ENCODE measurements around the gene TTLL11. TPM values are rescaled to one million over a fixed set of nuclear protein-coding genes. Genes with fewer than 3 reads are reported as not detected.

Gene TTLL11
- polyA plus RNA-seq, 1 donor from 2014 or later, result 8.0 TPM

GRCh38 chr9:122097679-122098315 is 4.7 kb upstream of the TTLL11 start:
- H4K20me1 ChIP-seq (ENCODE audit: insufficient read depth), result no peaks in the 10 kb centered on the region
- TF ChIP-seq, protein P1, sequence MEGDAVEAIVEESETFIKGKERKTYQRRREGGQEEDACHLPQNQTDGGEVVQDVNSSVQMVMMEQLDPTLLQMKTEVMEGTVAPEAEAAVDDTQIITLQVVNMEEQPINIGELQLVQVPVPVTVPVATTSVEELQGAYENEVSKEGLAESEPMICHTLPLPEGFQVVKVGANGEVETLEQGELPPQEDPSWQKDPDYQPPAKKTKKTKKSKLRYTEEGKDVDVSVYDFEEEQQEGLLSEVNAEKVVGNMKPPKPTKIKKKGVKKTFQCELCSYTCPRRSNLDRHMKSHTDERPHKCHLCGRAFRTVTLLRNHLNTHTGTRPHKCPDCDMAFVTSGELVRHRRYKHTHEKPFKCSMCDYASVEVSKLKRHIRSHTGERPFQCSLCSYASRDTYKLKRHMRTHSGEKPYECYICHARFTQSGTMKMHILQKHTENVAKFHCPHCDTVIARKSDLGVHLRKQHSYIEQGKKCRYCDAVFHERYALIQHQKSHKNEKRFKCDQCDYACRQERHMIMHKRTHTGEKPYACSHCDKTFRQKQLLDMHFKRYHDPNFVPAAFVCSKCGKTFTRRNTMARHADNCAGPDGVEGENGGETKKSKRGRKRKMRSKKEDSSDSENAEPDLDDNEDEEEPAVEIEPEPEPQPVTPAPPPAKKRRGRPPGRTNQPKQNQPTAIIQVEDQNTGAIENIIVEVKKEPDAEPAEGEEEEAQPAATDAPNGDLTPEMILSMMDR (IDR thresholded peaks at IDR 0.05; ENCODE audit: poor library complexity, severe bottlenecking), result no peak
- TF ChIP-seq EZH2 (IDR thresholded peaks at IDR 0.05; ENCODE audit: borderline replicate concordance, insufficient read depth, low read length, poor library complexity, severe bottlenecking) (no peak), SMC3 (conservative IDR thresholded peaks at IDR 0.05; ENCODE audit: poor library complexity) (no peak), EP300 (conservative IDR thresholded peaks at IDR 0.05; ENCODE audit: poor library complexity, severe bottlenecking) (no peak), TAF1 (IDR thresholded peaks at IDR 0.05; ENCODE audit: low read depth) (no peak), POLR2AphosphoS5 (IDR thresholded peaks at IDR 0.05) (no peak), RAD21 (conservative IDR thresholded peaks at IDR 0.05) (no peak), MXI1 (conservative IDR thresholded peaks at IDR 0.05; ENCODE audit: poor library complexity, severe bottlenecking) (no peak)
- TF ChIP-seq, protein P2, sequence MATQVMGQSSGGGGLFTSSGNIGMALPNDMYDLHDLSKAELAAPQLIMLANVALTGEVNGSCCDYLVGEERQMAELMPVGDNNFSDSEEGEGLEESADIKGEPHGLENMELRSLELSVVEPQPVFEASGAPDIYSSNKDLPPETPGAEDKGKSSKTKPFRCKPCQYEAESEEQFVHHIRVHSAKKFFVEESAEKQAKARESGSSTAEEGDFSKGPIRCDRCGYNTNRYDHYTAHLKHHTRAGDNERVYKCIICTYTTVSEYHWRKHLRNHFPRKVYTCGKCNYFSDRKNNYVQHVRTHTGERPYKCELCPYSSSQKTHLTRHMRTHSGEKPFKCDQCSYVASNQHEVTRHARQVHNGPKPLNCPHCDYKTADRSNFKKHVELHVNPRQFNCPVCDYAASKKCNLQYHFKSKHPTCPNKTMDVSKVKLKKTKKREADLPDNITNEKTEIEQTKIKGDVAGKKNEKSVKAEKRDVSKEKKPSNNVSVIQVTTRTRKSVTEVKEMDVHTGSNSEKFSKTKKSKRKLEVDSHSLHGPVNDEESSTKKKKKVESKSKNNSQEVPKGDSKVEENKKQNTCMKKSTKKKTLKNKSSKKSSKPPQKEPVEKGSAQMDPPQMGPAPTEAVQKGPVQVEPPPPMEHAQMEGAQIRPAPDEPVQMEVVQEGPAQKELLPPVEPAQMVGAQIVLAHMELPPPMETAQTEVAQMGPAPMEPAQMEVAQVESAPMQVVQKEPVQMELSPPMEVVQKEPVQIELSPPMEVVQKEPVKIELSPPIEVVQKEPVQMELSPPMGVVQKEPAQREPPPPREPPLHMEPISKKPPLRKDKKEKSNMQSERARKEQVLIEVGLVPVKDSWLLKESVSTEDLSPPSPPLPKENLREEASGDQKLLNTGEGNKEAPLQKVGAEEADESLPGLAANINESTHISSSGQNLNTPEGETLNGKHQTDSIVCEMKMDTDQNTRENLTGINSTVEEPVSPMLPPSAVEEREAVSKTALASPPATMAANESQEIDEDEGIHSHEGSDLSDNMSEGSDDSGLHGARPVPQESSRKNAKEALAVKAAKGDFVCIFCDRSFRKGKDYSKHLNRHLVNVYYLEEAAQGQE (IDR thresholded peaks at IDR 0.05; ENCODE audit: borderline replicate concordance), result no peak

DNA sequence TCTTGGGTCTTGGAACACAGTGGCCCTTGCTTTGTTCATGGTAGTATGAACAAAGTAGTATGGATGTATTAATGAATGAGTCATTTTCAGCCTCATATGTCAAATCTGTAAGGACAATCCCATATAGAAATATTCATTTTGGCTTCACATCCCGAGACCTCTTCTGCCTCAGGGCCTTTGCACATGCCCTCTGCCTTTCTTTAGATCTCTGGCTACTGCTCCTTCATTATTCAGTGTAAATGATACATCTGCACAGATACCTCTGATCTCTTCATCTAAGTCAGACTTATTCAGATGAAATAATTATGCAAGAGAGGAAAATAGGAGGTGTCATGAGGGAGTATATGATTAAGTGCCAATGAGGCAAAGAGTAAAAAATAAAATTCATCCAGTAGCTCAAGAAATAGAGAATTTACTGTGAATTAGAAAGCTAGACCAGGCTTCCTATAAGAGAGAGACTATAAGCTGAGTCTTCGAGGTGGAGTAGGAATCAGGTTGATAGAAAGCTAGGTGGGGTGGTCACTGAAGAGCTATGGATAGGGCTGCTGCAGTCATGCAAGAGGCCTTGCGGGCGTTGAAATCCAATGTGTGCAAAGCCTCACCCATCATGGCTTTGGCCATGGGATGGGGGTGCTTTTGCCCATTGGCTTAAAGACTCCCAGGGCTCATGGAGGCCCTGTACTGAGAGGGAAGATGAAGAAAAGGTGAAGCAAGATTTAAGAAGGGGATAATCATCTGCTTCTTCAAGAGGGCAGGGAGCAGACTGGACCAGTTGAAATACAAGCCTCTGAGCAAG is 3.7 kb upstream of the TTLL11 start:
- TF ChIP-seq SMC3 (conservative IDR thresholded peaks at IDR 0.05; ENCODE audit: poor library complexity) (no peak), EP300 (conservative IDR thresholded peaks at IDR 0.05; ENCODE audit: poor library complexity, severe bottlenecking) (no peak), POLR2AphosphoS5 (IDR thresholded peaks at IDR 0.05) (no peak), EZH2 (IDR thresholded peaks at IDR 0.05; ENCODE audit: borderline replicate concordance, insufficient read depth, low read length, poor library complexity, severe bottlenecking) (no peak), MXI1 (conservative IDR thresholded peaks at IDR 0.05; ENCODE audit: poor library complexity, severe bottlenecking) (no peak), TAF1 (IDR thresholded peaks at IDR 0.05; ENCODE audit: low read depth) (no peak), RAD21 (conservative IDR thresholded peaks at IDR 0.05) (no peak)
- TF ChIP-seq, protein P1 (IDR thresholded peaks at IDR 0.05; ENCODE audit: poor library complexity, severe bottlenecking), result no peak
- TF ChIP-seq, protein P2 (IDR thresholded peaks at IDR 0.05; ENCODE audit: borderline replicate concordance), result no peak
- no peak overlapping the region for H3K27ac ChIP-seq (ENCODE audit: low read length)

More at GRCh38 chr9:122097679-122098315, 4.7 kb upstream of the TTLL11 start:
- Histone ChIP-seq H3K79me2 (replicated peaks; ENCODE audit: insufficient read depth, low read length) (no peaks in the 10 kb centered on the region), H3K9me3 (ENCODE audit: low read length) (no peaks in the 10 kb centered on the region), H3K36me3 (ENCODE audit: insufficient read depth, low read length) (no peaks in the 10 kb centered on the region), H3K4me3 (ENCODE audit: low read length) (no peak overlapping the region), H2AFZ (ENCODE audit: low read depth, low read length) (no peak overlapping the region), H3K4me2 (ENCODE audit: low read length) (no peak overlapping the region), H3F3A (ENCODE audit: insufficient read depth, low read length, poor library complexity, severe bottlenecking) (no peaks in the 10 kb centered on the region), H3K9me2 (ENCODE audit: insufficient read depth, low read length) (no peaks in the 10 kb centered on the region), H3K27me3 (ENCODE audit: insufficient read depth, low read depth, low read length) (peaks cover 9% of the 10 kb centered on the region), H3K27ac (ENCODE audit: low read length) (no peak overlapping the region), H3K9ac (ENCODE audit: low read length) (no peak overlapping the region)

More for the DNA sequence above, 3.7 kb upstream of the TTLL11 start:
- no peaks in the 10 kb centered on the region for H4K20me1 ChIP-seq (ENCODE audit: insufficient read depth)
- no peak overlapping the region for H3K4me2 ChIP-seq (ENCODE audit: low read length)
- peaks cover 9% of the 10 kb centered on the region for H3K27me3 ChIP-seq (ENCODE audit: insufficient read depth, low read depth, low read length)
- no peaks in the 10 kb centered on the region for H3K9me3 ChIP-seq (ENCODE audit: low read length)
- H3K9me2 ChIP-seq (ENCODE audit: insufficient read depth, low read length), result no peaks in the 10 kb centered on the region
- H2AFZ ChIP-seq (ENCODE audit: low read depth, low read length), result no peak overlapping the region
- no peaks in the 10 kb centered on the region for H3F3A ChIP-seq (ENCODE audit: insufficient read depth, low read length, poor library complexity, severe bottlenecking)
- H3K9ac ChIP-seq (ENCODE audit: low read length), result no peak overlapping the region
- no peaks in the 10 kb centered on the region for H3K36me3 ChIP-seq (ENCODE audit: insufficient read depth, low read length)
- H3K79me2 ChIP-seq (replicated peaks; ENCODE audit: insufficient read depth, low read length), result peaks cover 7% of the 10 kb centered on the region
- no peak overlapping the region for H3K4me3 ChIP-seq (ENCODE audit: low read length)
